Retinal pigment epithelial cell (primary cell): ENCODE data around the gene PITRM1.
"Not testable (repeated sequence)": the region's sequence is repeated elsewhere in the genome, so short reads cannot be mapped to it uniquely, and the experiment has no call there.

Experiments
- DNase-seq: peaks from one replicate; pipeline ENCODE4 v3.0.0-alpha.2; 2010; ENCODE audit warnings: low read depth
- H3K4me3 ChIP-seq: 2 replicates; pipeline ENCODE4 v1.5.1; 2011; ENCODE audit warnings: mild to moderate bottlenecking, low read length, control low read depth, moderate library complexity
- CTCF ChIP-seq: conservative IDR thresholded peaks from 2 replicates; pipeline ENCODE4 v1.5.1; 2011; ENCODE audit warnings: low read depth, low read length, control low read depth, inconsistent platforms

The PITRM1 gene

GRCh38 chr10:3172446-3173170 is at the start of gene PITRM1:
TSS of gene PITRM1 (minus strand) at chr10:3172782. CDS start at chr10:3172772, 10 bp downstream.
- DNase-seq: peak; percentile 97
- TF ChIP-seq CTCF: no peak
- peak within 1 kb of the TSS; percentile 74 for H3K4me3 ChIP-seq

- DNase-seq: no peak
- no peak overlapping the region for H3K4me3 ChIP-seq
- peak; percentile 23 for TF ChIP-seq CTCF
Measured at GRCh38 chr10:3222068-3222467, 49.5 kb upstream of the PITRM1 start.

GRCh38 chr10:3221601-3222000 is 49.0 kb upstream of the PITRM1 start:
- H3K4me3 ChIP-seq, DNase-seq: not testable (repeated sequence)

GRCh38 chr10:3220853-3221252 is 48.3 kb upstream of the PITRM1 start:
- no peak overlapping the region for H3K4me3 ChIP-seq
- no peak for DNase-seq
- no peak for TF ChIP-seq CTCF

GRCh38 chr10:3219021-3219628 is 46.5 kb upstream of the PITRM1 start:
- H3K4me3 ChIP-seq, DNase-seq: not testable (repeated sequence)

- DNase-seq: no peak
- TF ChIP-seq CTCF: no peak
- no peak overlapping the region for H3K4me3 ChIP-seq
Measured at GRCh38 chr10:3217853-3218252, 45.3 kb upstream of the PITRM1 start.

GRCh38 chr10:3217301-3217700 is 44.7 kb upstream of the PITRM1 start:
- no peak for TF ChIP-seq CTCF
- DNase-seq: no peak
- H3K4me3 ChIP-seq: no peak overlapping the region

- DNase-seq: no peak
- no peak overlapping the region for H3K4me3 ChIP-seq
- no peak for TF ChIP-seq CTCF
Measured at GRCh38 chr10:3215153-3215775, 42.7 kb upstream of the PITRM1 start.
